ENCODE data around the gene RERE.
A peak's percentile ranks its signal among the peaks of the same experiment; 100 is the strongest.

The RERE gene

DNA sequence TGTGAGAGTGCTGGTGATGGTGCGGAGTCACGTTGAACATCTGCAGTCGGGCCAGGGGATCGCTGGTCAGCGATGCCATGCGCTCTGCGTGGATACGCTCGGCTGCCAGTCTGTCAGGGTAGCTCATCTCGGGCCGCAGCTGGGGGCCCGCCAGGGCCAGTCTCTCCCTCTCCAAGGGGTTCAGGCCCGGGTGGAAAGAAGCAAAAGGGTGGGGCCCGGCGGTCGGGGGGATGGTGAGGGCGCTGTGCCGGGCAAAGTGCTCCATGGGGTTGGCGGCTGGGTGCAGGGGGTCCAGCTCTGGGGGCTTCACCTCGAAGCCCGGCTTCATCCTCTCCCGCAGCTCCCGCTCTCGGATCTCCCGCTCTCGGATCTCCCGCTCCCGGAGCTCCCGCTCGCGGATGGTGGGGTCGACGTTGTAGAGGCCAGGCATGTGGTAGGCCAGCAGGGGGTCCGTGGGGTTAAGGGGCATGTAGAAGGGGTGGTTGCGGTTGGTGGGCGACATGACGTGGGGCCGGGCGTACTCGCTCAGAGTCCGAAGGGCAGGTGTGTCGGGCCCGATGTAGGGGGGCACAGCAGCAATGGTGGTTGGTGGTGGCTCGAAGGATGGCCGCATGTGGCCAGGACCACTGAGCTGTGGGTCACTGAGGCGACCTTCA lies 459.1 kb downstream of the RERE start:
- Histone ChIP-seq H3K27me3 (ENCODE audit: control insufficient read depth in 2 of 2, insufficient read depth in 2 of 2, low read length in 2 of 2) (no peaks in the 10 kb centered on the region), H3K4me1 (ENCODE audit: control insufficient read depth in 2 of 2, insufficient read depth in 2 of 2, low read length in 2 of 2) (no peaks in the 10 kb centered on the region), H3K36me3 (ENCODE audit: control insufficient read depth in 2 of 2, insufficient read depth in 2 of 2, low read length in 2 of 2) (peaks cover 81 to 85% of the 10 kb centered on the region in 2 donors), H3K9ac (ENCODE audit: low read depth in 1 of 2, low read length in 2 of 2) (no peak overlapping the region), H3K4me3 (ENCODE audit: low read length in 2 of 2) (no peak overlapping the region), H3K9me3 (ENCODE audit: control insufficient read depth in 2 of 2, low read length in 2 of 2) (no peaks in the 10 kb centered on the region), H3K27ac (ENCODE audit: low read depth in 2 of 2, low read length in 2 of 2) (no peak overlapping the region)

DNA sequence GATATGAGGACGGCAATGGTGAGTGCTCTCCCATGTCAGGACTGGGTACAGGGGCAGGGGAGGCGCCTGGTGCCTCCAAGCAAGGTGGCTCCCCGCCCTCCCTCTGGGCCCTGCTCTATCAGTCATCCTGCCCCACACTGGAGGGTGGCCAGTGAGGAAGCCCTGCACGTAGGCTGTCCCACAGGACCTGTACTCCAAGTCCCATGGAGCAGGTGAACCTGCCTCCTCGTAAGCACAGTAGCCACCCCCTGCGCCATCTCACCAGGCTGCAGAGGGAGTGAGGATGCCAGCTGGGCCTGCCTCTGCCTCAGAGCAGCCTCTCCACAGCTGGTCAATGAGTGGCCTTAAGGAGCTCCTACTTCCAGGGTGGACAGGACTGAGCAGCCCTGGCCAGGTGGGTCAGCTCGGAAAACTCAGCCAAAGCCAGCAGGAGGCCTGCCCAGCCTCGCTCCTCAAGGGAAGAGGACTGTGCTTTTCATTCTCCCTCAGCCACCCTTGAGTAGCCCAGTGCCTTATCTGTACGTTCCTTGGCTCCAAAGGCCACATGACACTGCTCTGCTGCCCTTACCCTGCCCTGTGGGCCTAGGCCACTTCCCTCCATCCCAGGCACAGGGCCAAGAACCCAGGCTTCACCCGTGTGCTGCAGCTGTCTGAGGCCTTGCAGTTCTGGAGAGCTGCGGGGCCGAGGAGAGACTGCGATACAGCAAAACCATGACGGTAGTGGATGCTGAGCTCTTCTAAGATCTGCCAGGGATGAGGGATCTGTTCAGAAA lies 459.9 kb downstream of the RERE start:
- Histone ChIP-seq H3K27me3 (ENCODE audit: control insufficient read depth in 2 of 2, insufficient read depth in 2 of 2, low read length in 2 of 2) (no peaks in the 10 kb centered on the region), H3K9ac (ENCODE audit: low read depth in 1 of 2, low read length in 2 of 2) (no peak overlapping the region), H3K4me3 (ENCODE audit: low read length in 2 of 2) (no peak overlapping the region), H3K27ac (ENCODE audit: low read depth in 2 of 2, low read length in 2 of 2) (no peak overlapping the region), H3K36me3 (ENCODE audit: control insufficient read depth in 2 of 2, insufficient read depth in 2 of 2, low read length in 2 of 2) (peaks cover 79 to 83% of the 10 kb centered on the region in 2 donors), H3K4me1 (ENCODE audit: control insufficient read depth in 2 of 2, insufficient read depth in 2 of 2, low read length in 2 of 2) (no peaks in the 10 kb centered on the region), H3K9me3 (ENCODE audit: control insufficient read depth in 2 of 2, low read length in 2 of 2) (no peaks in the 10 kb centered on the region)

DNA sequence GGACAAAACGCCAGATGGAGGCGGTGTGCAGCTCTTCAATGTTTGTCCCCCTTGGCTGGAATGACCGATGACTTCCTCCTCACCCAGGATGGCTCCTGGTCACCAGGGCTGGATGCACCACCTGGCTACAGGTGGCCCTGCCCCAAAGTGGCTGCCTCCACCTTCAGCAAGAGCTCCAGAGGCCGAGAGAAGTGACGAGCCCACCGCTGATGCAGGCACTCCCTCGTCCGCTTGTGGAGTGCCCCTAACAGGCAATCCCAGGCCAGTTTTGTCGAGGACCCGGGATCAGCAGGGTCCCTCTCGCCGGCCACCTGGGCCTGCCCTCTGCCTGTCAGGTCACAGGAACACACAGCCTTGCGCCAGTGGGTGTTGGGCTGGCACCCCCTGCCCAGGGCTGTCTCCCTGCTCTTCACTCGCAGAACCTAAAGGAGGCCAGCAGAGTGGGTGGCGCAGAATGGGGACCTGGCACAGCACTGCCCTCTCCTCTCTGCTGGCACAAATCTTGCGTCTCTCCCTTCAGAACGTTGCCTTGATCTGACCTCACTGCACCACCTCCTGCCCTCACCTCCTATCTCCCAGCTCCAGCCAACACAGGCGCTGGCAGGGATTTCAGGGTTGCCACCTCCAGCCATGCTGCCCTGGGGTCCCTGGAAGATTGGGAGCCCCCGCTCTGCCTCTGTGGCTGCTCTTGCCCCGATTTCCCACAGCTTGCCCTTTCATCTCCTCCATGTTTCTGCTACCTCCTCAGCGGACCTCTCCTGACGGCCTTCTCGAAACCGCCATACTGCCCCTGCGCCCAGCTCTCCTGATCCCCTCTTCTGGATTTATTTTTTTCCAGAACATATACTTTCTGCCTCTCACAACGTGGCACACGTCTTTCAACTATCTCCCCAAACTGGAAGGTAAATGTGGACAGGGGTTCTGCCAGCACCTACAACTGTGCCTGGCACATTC lies 460.9 kb downstream of the RERE start:
- Histone ChIP-seq H3K36me3 (ENCODE audit: control insufficient read depth in 2 of 2, insufficient read depth in 2 of 2, low read length in 2 of 2) (peaks cover 70 to 73% of the 10 kb centered on the region in 2 donors), H3K27ac (ENCODE audit: low read depth in 2 of 2, low read length in 2 of 2) (no peak overlapping the region), H3K27me3 (ENCODE audit: control insufficient read depth in 2 of 2, insufficient read depth in 2 of 2, low read length in 2 of 2) (no peaks in the 10 kb centered on the region)

DNA sequence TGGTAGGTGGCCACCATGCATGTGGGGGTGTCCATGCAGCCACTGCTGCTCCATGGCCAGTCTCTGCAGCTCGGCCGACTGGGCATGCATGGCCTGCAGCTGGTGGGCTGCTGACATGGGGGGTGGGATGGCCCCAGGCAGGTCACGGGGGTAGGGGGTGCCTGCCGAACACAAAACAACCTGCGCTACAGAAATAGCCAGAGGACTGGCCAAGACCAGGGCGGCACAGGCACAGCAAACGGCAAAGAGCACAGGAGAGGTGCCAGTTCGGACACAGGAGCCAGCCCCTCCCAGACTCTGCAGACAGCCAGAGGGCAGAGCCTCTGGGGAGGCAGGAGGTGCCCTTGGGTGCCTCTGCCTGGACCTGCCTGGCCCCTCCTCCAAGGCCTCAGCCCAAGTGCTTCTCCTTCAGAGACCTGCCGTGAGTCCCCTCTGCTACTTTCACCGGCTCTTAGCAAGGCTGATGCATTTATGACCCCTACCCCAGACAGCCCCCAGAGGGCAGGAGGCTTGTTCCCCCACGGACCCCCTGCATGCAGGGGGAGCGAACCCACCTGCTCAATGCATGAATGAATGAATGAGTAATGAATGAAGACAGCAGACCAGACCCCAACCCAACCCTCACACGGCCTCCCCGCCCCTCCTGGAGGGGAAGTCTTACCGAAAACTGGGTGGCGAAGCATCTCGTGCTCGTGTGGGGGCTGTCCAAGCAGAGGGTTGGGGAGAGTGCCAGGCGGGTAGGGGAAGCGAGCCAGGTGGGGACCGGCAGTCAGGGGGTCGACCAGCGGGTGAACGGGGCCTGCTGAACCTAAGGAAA lies 461.8 kb downstream of the RERE start:
- Histone ChIP-seq H3K4me3 (ENCODE audit: low read length in 2 of 2) (no peak overlapping the region), H3K9ac (ENCODE audit: low read depth in 1 of 2, low read length in 2 of 2) (no peak overlapping the region), H3K27me3 (ENCODE audit: control insufficient read depth in 2 of 2, insufficient read depth in 2 of 2, low read length in 2 of 2) (no peaks in the 10 kb centered on the region), H3K9me3 (ENCODE audit: control insufficient read depth in 2 of 2, low read length in 2 of 2) (no peaks in the 10 kb centered on the region), H3K4me1 (ENCODE audit: control insufficient read depth in 2 of 2, insufficient read depth in 2 of 2, low read length in 2 of 2) (no peaks in the 10 kb centered on the region), H3K27ac (ENCODE audit: low read depth in 2 of 2, low read length in 2 of 2) (no peak overlapping the region), H3K36me3 (ENCODE audit: control insufficient read depth in 2 of 2, insufficient read depth in 2 of 2, low read length in 2 of 2) (peaks cover 63 to 64% of the 10 kb centered on the region in 2 donors)

More for the DNA sequence above, 460.9 kb downstream of the RERE start:
- Histone ChIP-seq H3K4me1 (ENCODE audit: control insufficient read depth in 2 of 2, insufficient read depth in 2 of 2, low read length in 2 of 2) (no peaks in the 10 kb centered on the region), H3K9ac (ENCODE audit: low read depth in 1 of 2, low read length in 2 of 2) (no peak overlapping the region), H3K9me3 (ENCODE audit: control insufficient read depth in 2 of 2, low read length in 2 of 2) (no peaks in the 10 kb centered on the region), H3K4me3 (ENCODE audit: low read length in 2 of 2) (no peak overlapping the region)

DNA sequence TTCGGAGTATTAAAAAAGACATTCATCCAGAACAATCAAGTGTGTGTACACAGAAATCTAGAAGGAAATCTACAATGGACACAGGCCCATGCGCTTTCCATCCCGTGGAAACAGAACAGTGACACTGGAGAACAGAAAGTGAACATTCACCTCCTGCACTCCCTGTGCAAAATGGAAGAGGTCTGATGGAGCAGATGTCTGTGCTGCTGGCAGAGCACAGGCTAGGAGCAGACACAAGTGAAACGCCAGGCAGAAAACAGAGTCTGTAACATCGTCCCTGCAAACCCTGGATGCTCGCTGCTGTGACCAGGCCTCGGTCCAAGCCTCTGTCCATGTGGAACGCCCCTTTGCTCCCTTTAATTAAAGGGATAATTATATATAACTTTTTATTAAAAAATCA lies 463.4 kb downstream of the RERE start:
- Histone ChIP-seq H3K9ac (ENCODE audit: low read depth in 1 of 2, low read length in 2 of 2) (no peak overlapping the region), H3K4me3 (ENCODE audit: low read length in 2 of 2) (no peak overlapping the region), H3K9me3 (ENCODE audit: control insufficient read depth in 2 of 2, low read length in 2 of 2) (no peaks in the 10 kb centered on the region), H3K27me3 (ENCODE audit: control insufficient read depth in 2 of 2, insufficient read depth in 2 of 2, low read length in 2 of 2) (no peaks in the 10 kb centered on the region), H3K36me3 (ENCODE audit: control insufficient read depth in 2 of 2, insufficient read depth in 2 of 2, low read length in 2 of 2) (peaks cover 54 to 55% of the 10 kb centered on the region in 2 donors), H3K27ac (ENCODE audit: low read depth in 2 of 2, low read length in 2 of 2) (no peak overlapping the region), H3K4me1 (ENCODE audit: control insufficient read depth in 2 of 2, insufficient read depth in 2 of 2, low read length in 2 of 2) (no peaks in the 10 kb centered on the region)

DNA sequence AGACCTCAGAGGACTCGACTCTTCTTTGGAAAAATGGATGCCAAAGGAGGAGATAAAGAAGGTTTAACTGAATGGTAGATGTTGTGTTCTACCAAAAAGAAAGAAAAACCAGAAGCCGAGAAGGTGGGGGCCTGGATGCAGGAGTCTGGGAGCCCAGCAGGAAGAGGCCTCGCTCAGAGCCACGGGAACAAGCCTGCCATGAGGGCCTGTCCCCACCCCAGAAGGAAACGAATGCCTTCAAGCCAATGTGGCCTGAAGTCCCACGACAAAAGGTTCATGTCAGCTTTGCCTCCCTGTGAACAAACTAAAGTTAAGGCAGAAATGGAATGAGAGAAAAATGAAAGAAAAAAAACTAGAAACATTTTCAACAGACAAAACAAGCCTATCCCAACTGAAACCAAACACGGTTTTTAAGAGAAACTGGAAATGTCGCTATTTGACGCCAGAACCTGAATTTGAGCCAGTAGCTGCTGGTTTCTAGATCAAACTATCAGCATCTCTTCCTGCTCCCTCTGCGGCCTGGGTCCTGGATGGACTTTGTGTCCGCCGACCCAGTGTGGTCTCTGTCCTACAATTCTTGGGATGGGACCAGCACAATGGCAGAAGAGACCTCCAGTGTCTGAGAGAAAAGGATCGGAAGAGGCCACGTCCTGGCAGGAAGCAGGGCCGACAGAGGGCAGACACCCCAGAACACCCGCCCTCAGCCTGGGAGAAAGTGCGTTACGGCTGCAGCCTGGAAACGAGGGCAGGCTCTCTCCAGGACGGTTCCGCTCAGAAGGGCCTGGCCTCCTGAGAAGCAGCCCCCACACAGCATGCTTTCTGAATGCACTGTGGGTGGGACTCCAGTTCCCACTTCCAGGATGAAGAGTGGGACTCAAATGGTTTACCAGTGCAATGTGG lies 464.3 kb downstream of the RERE start:
- Histone ChIP-seq H3K9me3 (ENCODE audit: control insufficient read depth in 2 of 2, low read length in 2 of 2) (no peaks in the 10 kb centered on the region), H3K9ac (ENCODE audit: low read depth in 1 of 2, low read length in 2 of 2) (no peak overlapping the region), H3K36me3 (ENCODE audit: control insufficient read depth in 2 of 2, insufficient read depth in 2 of 2, low read length in 2 of 2) (peaks cover 46 to 48% of the 10 kb centered on the region in 2 donors), H3K4me1 (ENCODE audit: control insufficient read depth in 2 of 2, insufficient read depth in 2 of 2, low read length in 2 of 2) (no peaks in the 10 kb centered on the region), H3K4me3 (ENCODE audit: low read length in 2 of 2) (no peak overlapping the region), H3K27me3 (ENCODE audit: control insufficient read depth in 2 of 2, insufficient read depth in 2 of 2, low read length in 2 of 2) (no peaks in the 10 kb centered on the region), H3K27ac (ENCODE audit: low read depth in 2 of 2, low read length in 2 of 2) (peak overlapping the region in 1 of 2 donors; percentile 27)

DNA sequence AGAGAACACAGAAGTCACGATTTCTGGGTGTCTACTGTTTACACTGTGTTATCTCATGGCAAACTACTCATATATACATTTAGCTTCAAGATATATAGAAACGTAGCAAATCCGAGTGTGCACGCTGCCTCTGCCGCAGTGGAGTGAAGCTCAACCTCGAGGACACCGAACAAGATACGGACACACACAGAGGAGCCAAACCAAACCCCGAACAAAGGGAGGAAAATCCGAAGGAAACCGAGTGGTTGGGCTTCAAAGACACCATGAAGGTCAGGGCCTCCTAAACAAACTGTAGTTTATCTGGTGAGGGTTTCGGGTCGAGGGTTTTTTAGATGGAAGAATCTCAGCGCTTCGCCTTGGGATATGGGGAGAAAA lies 465.0 kb downstream of the RERE start:
- H3K27ac ChIP-seq (ENCODE audit: low read depth in 2 of 2, low read length in 2 of 2) = no peak overlapping the region
- peaks cover 39 to 41% of the 10 kb centered on the region in 2 donors for H3K36me3 ChIP-seq (ENCODE audit: control insufficient read depth in 2 of 2, insufficient read depth in 2 of 2, low read length in 2 of 2)
- H3K4me3 ChIP-seq (ENCODE audit: low read length in 2 of 2) = no peak overlapping the region
- H3K27me3 ChIP-seq (ENCODE audit: control insufficient read depth in 2 of 2, insufficient read depth in 2 of 2, low read length in 2 of 2) = no peaks in the 10 kb centered on the region
- no peaks in the 10 kb centered on the region for H3K4me1 ChIP-seq (ENCODE audit: control insufficient read depth in 2 of 2, insufficient read depth in 2 of 2, low read length in 2 of 2)
- no peak overlapping the region for H3K9ac ChIP-seq (ENCODE audit: low read depth in 1 of 2, low read length in 2 of 2)
- no peaks in the 10 kb centered on the region for H3K9me3 ChIP-seq (ENCODE audit: control insufficient read depth in 2 of 2, low read length in 2 of 2)

DNA sequence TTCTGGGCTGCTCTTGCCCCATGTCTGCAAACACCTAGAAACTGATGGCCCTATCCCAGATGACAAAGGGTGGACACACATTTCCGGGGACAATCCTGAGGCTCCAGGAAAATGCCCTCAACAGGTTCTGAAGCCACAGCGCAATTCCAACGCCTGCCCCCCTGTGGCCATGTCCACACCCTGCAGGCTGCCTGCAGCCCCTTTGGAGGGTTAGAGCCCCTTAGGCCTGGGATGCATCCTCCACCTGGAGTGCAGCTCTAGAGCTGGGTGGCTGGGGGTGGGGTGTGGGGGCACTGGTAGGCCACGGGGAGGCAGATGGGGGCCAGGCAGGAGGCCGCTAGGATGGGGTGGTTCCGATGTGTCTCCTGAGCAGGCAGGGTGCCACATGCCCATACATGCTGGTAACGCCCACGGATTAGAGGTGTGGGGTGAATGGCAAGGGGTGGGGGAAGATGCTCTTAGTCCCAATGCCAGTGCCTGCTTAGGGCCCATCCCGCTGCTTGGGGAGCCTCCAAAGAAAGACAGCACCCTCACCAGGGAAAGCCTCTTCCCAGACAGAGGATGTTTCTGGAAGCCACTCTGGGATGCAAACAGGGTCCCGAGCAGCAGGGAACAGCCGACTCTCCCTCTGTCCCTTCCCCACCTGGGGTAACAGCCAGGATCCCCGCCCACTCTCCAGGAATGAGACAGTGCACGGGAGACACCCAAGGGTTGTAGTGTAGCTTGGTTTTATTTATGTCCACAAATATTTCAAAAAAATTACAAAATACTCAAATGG lies 465.6 kb downstream of the RERE start:
- Histone ChIP-seq H3K4me3 (ENCODE audit: low read length in 2 of 2) (no peak overlapping the region), H3K4me1 (ENCODE audit: control insufficient read depth in 2 of 2, insufficient read depth in 2 of 2, low read length in 2 of 2) (no peaks in the 10 kb centered on the region), H3K36me3 (ENCODE audit: control insufficient read depth in 2 of 2, insufficient read depth in 2 of 2, low read length in 2 of 2) (peaks cover 33 to 35% of the 10 kb centered on the region in 2 donors), H3K27me3 (ENCODE audit: control insufficient read depth in 2 of 2, insufficient read depth in 2 of 2, low read length in 2 of 2) (no peaks in the 10 kb centered on the region), H3K27ac (ENCODE audit: low read depth in 2 of 2, low read length in 2 of 2) (no peak overlapping the region), H3K9me3 (ENCODE audit: control insufficient read depth in 2 of 2, low read length in 2 of 2) (no peaks in the 10 kb centered on the region), H3K9ac (ENCODE audit: low read depth in 1 of 2, low read length in 2 of 2) (no peak overlapping the region)
